Skeletal muscle tissue (tissue), 1 donor: Measurements from ENCODE around the gene OR4D2. TPM values are rescaled to one million over a fixed set of nuclear protein-coding genes. Genes with fewer than 3 reads are reported as not detected.

ENCODE experiments used
- total RNA-seq: library from RNA; depleted of rRNA; stranded (reverse); fragments of >200 nt; gene quantifications from one replicate; pipeline ENCODE4 v1.2.3, GENCODE V29; 2014

OR4D2 gene
- total RNA-seq, 1 donor from 2014 or later: not detected

Other genes starting within 250 kb of the OR4D2 start
- 10.4 TPM for gene CUEDC1, start 211.6 kb upstream of the OR4D2 start, total RNA-seq
- gene VEZF1, start 178.7 kb upstream of the OR4D2 start, total RNA-seq: 30.3 TPM
- 224 TPM for gene SRSF1, start 159.7 kb upstream of the OR4D2 start, total RNA-seq
- gene DYNLL2, start 83.6 kb upstream of the OR4D2 start, total RNA-seq: 18.3 TPM
- not detected for gene OR4D1, start 18.6 kb upstream of the OR4D2 start, total RNA-seq
- 0.52 TPM for gene EPX, start 25.7 kb downstream of the OR4D2 start, total RNA-seq
- gene MKS1, start 52.3 kb downstream of the OR4D2 start, total RNA-seq: 10.4 TPM
- gene LPO, start 71.6 kb downstream of the OR4D2 start, total RNA-seq: not detected
- gene MPO, start 114.0 kb downstream of the OR4D2 start, total RNA-seq: 14.1 TPM
- gene TSPOAP1, start 161.8 kb downstream of the OR4D2 start, total RNA-seq: 1.0 TPM
- 62.6 TPM for gene SUPT4H1, start 185.2 kb downstream of the OR4D2 start, total RNA-seq